Activated CD8-positive, alpha-beta memory T cell treated with anti-CD3 and anti-CD28 coated beads, Interleukin-2, amount 50 U/mL, for 4 hours (primary cell): ENCODE measurements around the gene CFAP126.
"Not testable (repeated sequence)": the region's sequence is repeated elsewhere in the genome, so short reads cannot be mapped to it uniquely, and the experiment has no call there.

Experiments
- DNase-seq: peaks from one replicate; pipeline ENCODE4 v3.0.0-alpha.2; 2020

Gene CFAP126

GRCh38 chr1:161379071-161379470 lies 11.4 kb upstream of the CFAP126 start:
- no peak for DNase-seq

GRCh38 chr1:161378014-161378413 lies 10.3 kb upstream of the CFAP126 start:
- DNase-seq: no peak

- DNase-seq: no peak
Measured at GRCh38 chr1:161374373-161374772, 6.7 kb upstream of the CFAP126 start.

- DNase-seq: no peak
Measured at GRCh38 chr1:161373442-161373841, 5.8 kb upstream of the CFAP126 start.

- no peak for DNase-seq
Measured at GRCh38 chr1:161365207-161365606, 2.5 kb downstream of the CFAP126 start.

- no peak for DNase-seq
Measured at GRCh38 chr1:161364332-161364731, 3.3 kb downstream of the CFAP126 start.

GRCh38 chr1:161359291-161359690 lies 8.4 kb downstream of the CFAP126 start:
- DNase-seq: no peak

- DNase-seq: no peak
Measured at GRCh38 chr1:161357073-161357472, 10.6 kb downstream of the CFAP126 start.

GRCh38 chr1:161351482-161351881 lies 16.2 kb downstream of the CFAP126 start:
- no peak for DNase-seq

GRCh38 chr1:161350671-161351070 lies 17.0 kb downstream of the CFAP126 start:
- no peak for DNase-seq

- no peak for DNase-seq
Measured at GRCh38 chr1:161342821-161343220, 24.9 kb downstream of the CFAP126 start.

- DNase-seq: no peak
Measured at GRCh38 chr1:161342177-161342576, 25.5 kb downstream of the CFAP126 start.

GRCh38 chr1:161335796-161336195 lies 31.9 kb downstream of the CFAP126 start:
- no peak for DNase-seq

- no peak for DNase-seq
Measured at GRCh38 chr1:161333166-161333565, 34.5 kb downstream of the CFAP126 start.

GRCh38 chr1:161330346-161330745 lies 37.3 kb downstream of the CFAP126 start:
- DNase-seq: no peak

GRCh38 chr1:161324020-161324419 lies 43.7 kb downstream of the CFAP126 start:
- DNase-seq: no peak

GRCh38 chr1:161315841-161316674 lies 51.6 kb downstream of the CFAP126 start:
- DNase-seq: not testable (repeated sequence)
